Muscle layer of colon (tissue), 2 donors: Measurements from ENCODE around the gene MROH7.

ENCODE experiments used
- H3K27ac ChIP-seq: one replicate; pipeline ENCODE4 v1.7.0; 2013; ENCODE audit warnings: low read depth, mild to moderate bottlenecking, low read length, moderate library complexity
- H3K27me3 ChIP-seq, 2 donors: one replicate each; pipeline ENCODE4 v1.7.0; 2013; ENCODE audit warnings: low read length in 2 of 2, mild to moderate bottlenecking in 2 of 2; ENCODE audit not compliant: insufficient read depth in 2 of 2, control insufficient read depth in 1 of 2
- H3K36me3 ChIP-seq: one replicate; pipeline ENCODE4 v1.7.0; 2013; ENCODE audit warnings: mild to moderate bottlenecking, low read length; ENCODE audit not compliant: insufficient read depth
- H3K4me1 ChIP-seq: one replicate; pipeline ENCODE4 v1.7.0; 2013; ENCODE audit warnings: mild to moderate bottlenecking, low read length; ENCODE audit not compliant: insufficient read depth
- H3K4me3 ChIP-seq, 2 donors: one replicate each; pipeline ENCODE4 v1.7.0; 2013; ENCODE audit warnings: low read length in 2 of 2, low read depth in 1 of 2, mild to moderate bottlenecking in 1 of 2, moderate library complexity in 1 of 2
- H3K9ac ChIP-seq: one replicate; pipeline ENCODE4 v1.7.0; 2013; ENCODE audit warnings: low read length
- H3K9me3 ChIP-seq: one replicate; pipeline ENCODE4 v1.7.0; 2013; ENCODE audit warnings: mild to moderate bottlenecking, low read length
- donor health status: abdominal sarcoma.
- donor health status: Adenocarcinoma of cecum.

Gene MROH7

DNA sequence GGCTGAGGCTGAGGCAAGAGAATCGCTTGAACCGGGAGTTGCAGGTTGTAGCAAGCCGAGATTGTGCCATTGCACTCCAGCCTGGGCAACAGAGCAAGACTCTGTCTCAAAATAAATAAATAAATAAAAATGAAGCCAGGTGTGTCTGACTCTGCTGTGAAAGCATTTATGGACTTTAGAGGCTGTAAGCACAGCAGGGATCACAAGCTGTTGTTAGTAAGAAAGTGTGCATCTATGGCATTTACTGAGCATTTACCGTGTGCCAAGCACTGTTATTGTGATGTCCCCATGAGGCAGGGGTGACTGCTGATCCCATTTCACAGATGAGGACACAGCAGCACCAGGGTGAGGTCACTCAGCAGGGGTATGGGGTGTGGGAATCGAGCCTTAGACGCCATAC lies 38.3 kb upstream of the MROH7 start:
- Histone ChIP-seq H3K27me3 (no peaks in the 10 kb centered on the region), H3K9me3 (no peaks in the 10 kb centered on the region), H3K27ac (no peak overlapping the region), H3K36me3 (peaks cover 28% of the 10 kb centered on the region), H3K4me3 (no peak overlapping the region), H3K4me1 (no peaks in the 10 kb centered on the region), H3K9ac (no peak overlapping the region)

GRCh38 chr1:54604051-54604450 lies 37.5 kb upstream of the MROH7 start:
- Histone ChIP-seq H3K27ac (no peak overlapping the region), H3K9me3 (no peaks in the 10 kb centered on the region), H3K9ac (no peak overlapping the region), H3K27me3 (no peaks in the 10 kb centered on the region), H3K4me1 (no peaks in the 10 kb centered on the region), H3K36me3 (peaks cover 27% of the 10 kb centered on the region), H3K4me3 (no peak overlapping the region)

GRCh38 chr1:54604572-54605370 lies 36.8 kb upstream of the MROH7 start:
- H3K27me3 ChIP-seq = no peaks in the 10 kb centered on the region
- no peak overlapping the region for H3K27ac ChIP-seq
- H3K9ac ChIP-seq = no peak overlapping the region
- H3K4me1 ChIP-seq = no peaks in the 10 kb centered on the region
- H3K4me3 ChIP-seq = no peak overlapping the region
- no peaks in the 10 kb centered on the region for H3K9me3 ChIP-seq
- peaks cover 27% of the 10 kb centered on the region for H3K36me3 ChIP-seq

- Histone ChIP-seq H3K9ac (no peak overlapping the region), H3K4me1 (no peaks in the 10 kb centered on the region), H3K4me3 (no peak overlapping the region), H3K27ac (no peak overlapping the region), H3K9me3 (no peaks in the 10 kb centered on the region), H3K27me3 (no peaks in the 10 kb centered on the region), H3K36me3 (peaks cover 21% of the 10 kb centered on the region)
These were observed 35.2 kb upstream of the MROH7 start for GRCh38 chr1:54606096-54606989.

GRCh38 chr1:54606990-54607325 lies 34.6 kb upstream of the MROH7 start:
- no peaks in the 10 kb centered on the region for H3K4me1 ChIP-seq
- H3K36me3 ChIP-seq = peaks cover 16% of the 10 kb centered on the region
- H3K9me3 ChIP-seq = no peaks in the 10 kb centered on the region
- no peak overlapping the region for H3K27ac ChIP-seq
- no peak overlapping the region for H3K9ac ChIP-seq
- no peaks in the 10 kb centered on the region for H3K27me3 ChIP-seq
- no peak overlapping the region for H3K4me3 ChIP-seq

- Histone ChIP-seq H3K27ac (no peak overlapping the region), H3K36me3 (peaks cover 16% of the 10 kb centered on the region), H3K9ac (no peak overlapping the region), H3K27me3 (no peaks in the 10 kb centered on the region), H3K9me3 (no peaks in the 10 kb centered on the region), H3K4me1 (no peaks in the 10 kb centered on the region), H3K4me3 (no peak overlapping the region)
These were observed 33.6 kb upstream of the MROH7 start for GRCh38 chr1:54607821-54608565.

DNA sequence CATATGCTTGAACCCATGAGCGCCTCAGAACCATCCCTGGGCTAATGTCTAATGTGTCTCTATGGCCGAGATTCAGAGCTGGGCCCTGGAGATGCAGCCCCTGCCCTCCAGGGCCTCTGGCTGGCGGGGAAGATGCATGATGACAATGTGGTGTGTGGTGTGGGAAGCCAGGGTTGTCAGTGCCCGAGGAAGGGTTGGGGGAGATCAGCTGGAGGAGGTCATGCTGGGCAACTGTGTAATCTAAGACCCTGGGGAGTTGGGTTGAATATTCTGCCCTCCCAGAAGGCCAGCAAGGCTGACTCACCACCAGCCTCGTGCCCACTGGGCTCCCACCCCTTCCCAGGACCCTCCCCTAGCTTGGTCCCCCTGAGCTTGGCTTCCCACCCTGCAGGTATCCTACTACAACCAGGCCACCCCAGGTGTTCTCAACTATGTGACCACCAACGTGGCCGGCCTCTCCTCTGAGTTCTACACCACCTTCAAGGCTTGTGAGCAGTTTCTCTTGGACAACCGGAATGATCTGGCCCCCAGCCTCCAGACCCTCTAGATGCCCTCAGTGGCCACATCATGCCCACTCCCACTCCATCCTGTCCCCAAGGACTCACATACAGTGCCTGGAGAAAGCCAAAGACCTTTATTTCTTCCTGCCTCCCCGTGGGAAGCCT lies 32.9 kb upstream of the MROH7 start:
- Histone ChIP-seq H3K27ac (no peak overlapping the region), H3K4me3 (no peak overlapping the region), H3K9me3 (no peaks in the 10 kb centered on the region), H3K4me1 (no peaks in the 10 kb centered on the region), H3K36me3 (peaks cover 16% of the 10 kb centered on the region), H3K27me3 (no peaks in the 10 kb centered on the region), H3K9ac (no peak overlapping the region)

GRCh38 chr1:54609301-54609921 lies 32.2 kb upstream of the MROH7 start:
- no peaks in the 10 kb centered on the region for H3K27me3 ChIP-seq
- H3K9ac ChIP-seq = no peak overlapping the region
- H3K4me3 ChIP-seq = no peak overlapping the region
- no peaks in the 10 kb centered on the region for H3K9me3 ChIP-seq
- no peaks in the 10 kb centered on the region for H3K4me1 ChIP-seq
- no peak overlapping the region for H3K27ac ChIP-seq
- H3K36me3 ChIP-seq = peaks cover 16% of the 10 kb centered on the region

DNA sequence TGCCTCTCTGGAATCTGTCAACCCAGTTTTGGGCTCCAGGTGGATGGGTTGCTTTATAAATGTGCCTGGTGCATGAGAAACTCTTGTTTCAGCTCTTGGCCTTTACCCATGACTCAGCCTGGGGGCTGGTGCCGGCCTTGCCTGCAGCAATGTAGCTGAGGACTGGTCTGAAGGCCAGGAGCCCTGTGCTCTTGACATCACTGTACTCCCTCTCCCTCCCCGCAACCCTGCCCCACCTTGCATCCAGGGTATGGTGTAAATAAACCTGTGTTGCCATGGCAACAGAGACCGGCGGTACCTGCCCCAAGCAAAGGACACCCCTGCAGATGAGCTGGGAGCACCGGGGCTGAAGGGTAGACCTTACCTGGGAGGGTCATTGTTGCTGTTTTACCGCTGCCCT lies 31.5 kb upstream of the MROH7 start:
- Histone ChIP-seq H3K27me3 (no peaks in the 10 kb centered on the region), H3K4me3 (no peak overlapping the region), H3K4me1 (no peaks in the 10 kb centered on the region), H3K9ac (no peak overlapping the region), H3K36me3 (peaks cover 16% of the 10 kb centered on the region), H3K27ac (no peak overlapping the region), H3K9me3 (no peaks in the 10 kb centered on the region)

DNA sequence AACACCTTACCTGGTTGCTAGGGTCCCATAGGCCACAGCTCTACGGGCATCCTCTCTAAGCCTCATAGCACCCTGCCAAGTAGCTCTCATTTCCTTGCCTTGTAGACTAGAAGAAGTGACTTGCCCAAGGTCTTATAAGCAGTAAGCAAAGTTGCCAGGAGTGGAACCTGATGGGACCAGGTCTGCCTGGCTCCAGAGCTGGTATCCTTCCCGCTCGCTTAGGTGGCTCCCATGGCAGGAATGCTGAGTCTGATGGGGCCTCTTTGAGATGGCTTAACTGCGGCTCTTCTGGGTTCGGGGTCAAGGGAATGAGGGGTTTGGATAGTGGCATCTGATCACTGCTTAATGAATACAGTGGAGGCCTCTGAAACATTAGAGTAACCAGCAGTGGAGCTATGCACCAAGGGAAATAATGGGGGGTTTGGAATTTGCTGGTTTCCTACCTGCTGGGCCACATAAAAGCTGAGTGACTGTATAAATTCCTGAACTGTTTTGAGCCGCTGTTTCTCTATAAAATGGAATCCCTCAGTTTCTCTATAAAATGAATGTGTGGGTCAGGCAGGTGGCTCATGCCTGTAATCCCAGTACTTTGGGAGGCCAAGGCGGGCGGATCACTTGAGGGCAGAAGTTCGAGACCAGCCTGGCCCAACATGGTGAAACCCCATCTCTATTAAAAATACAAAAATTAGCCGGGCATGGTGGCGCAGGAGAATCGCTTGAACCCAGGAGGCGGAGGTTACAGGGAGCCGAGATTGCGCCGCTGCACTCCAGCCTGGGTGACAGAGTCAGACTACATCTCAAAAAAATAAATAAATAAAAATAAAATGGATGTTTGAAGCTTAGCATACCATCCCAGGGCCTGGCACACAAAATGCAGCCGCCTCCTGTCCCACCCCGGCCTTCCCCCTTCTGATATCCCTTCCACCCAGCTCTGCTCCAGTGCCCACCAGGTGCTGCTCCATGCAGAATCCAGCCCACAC lies 30.7 kb upstream of the MROH7 start:
- H3K36me3 ChIP-seq = peaks cover 16% of the 10 kb centered on the region
- H3K27ac ChIP-seq = no peak overlapping the region
- H3K4me1 ChIP-seq = no peaks in the 10 kb centered on the region
- no peak overlapping the region for H3K9ac ChIP-seq
- no peaks in the 10 kb centered on the region for H3K9me3 ChIP-seq
- H3K27me3 ChIP-seq = no peaks in the 10 kb centered on the region
- no peak overlapping the region for H3K4me3 ChIP-seq
